Activated T-helper 1 cell treated with anti-CD3 and anti-CD28 coated beads, Interleukin-12 subunit alpha, Interleukin-12 subunit beta, Interleukin-2, Interleukin-4 antibody, amounts not matched to agents 30 ng/mL and 10 ng/mL and 1 ng/mL, durations not matched to agents 14 hours and 24 hours and 36 hours (primary cell): ENCODE data around the gene NCL. TPM values are rescaled to one million over a fixed set of nuclear protein-coding genes. Genes with fewer than 3 reads are reported as not detected.

Source experiments
- DNase-seq: peaks from one replicate; pipeline ENCODE4 v3.0.0; 2021; ENCODE audit warnings: low spot score
- H3K27ac Mint-ChIP-seq: one replicate; pipeline ENCODE4 v1.8.0; 2021; ENCODE audit warnings: mild to moderate bottlenecking, mixed read lengths
- H3K27me3 Mint-ChIP-seq: one replicate; pipeline ENCODE4 v1.8.0; 2022; ENCODE audit warnings: mild to moderate bottlenecking, moderate library complexity, mixed read lengths; ENCODE audit not compliant: insufficient read depth
- H3K36me3 Mint-ChIP-seq: one replicate; pipeline ENCODE4 v1.8.0; 2021; ENCODE audit warnings: low read depth, mixed read lengths
- H3K4me1 Mint-ChIP-seq: one replicate; pipeline ENCODE4 v1.8.0; 2021; ENCODE audit warnings: low read depth, mixed read lengths
- H3K4me3 Mint-ChIP-seq: one replicate; pipeline ENCODE4 v1.8.0; 2021; ENCODE audit warnings: mild to moderate bottlenecking, moderate library complexity, mixed read lengths
- H3K9me3 Mint-ChIP-seq: one replicate; pipeline ENCODE4 v1.8.0; 2021; ENCODE audit warnings: mixed read lengths
- intact Hi-C: fragments of 100-400 bp; cut with micrococcal nuclease; formaldehyde crosslinking; loops from one replicate; pipeline ENCODE4 v1.15.1; 2024
- total RNA-seq: library from RNA; stranded (reverse); gene quantifications from 2 replicates; pipeline ENCODE4 v1.2.3, GENCODE V29; 2022

The NCL gene
- total RNA-seq, 1 donor from 2014 or later, result 1,388 TPM

DNA sequence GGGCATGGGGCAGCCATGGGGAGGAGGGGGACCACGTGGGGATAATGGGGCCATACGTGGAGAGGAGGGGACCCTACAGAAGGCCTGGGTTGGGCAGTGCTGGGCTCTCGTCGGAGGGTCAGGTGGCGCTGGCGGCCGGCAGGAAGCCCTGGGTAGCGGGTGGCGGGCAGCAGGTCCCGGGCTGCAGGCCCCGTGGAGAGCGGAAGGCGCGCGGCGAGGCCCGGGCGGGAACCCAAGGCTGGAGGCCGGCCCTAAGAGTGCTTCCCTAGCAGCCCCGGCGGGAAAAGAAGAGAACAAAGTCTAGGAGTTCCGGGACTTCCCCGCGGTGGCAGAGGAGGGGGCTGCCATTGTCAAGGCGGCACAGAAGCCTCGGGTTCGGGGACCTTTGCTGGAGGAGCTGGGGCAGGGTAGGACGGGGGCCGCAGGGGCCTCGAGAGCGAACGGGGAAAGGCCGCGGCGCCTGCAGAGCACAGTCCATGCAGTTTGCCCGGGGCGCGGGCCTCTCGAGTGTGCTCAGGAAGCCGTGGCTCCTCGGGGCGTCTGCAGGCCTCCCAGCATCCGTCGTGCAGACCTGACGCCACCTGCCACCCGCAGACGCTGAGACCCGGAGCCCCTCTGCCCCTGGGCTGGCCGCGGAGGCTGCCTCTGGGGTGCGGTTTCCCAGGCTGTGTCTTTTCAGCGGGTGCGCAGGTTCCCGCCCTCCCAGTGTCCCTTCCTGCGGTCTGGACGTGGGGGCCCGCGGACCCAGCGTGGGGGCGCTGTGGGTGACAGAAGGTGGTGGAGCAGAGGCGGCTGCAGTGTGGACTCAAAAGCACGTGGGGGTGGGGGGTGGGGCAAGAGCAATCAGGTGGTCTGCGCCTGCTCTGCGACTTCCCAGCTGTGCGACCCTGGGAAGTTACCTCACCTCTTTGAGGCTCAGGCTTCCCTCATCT lies 19.4 kb upstream of the NCL start:
- intact Hi-C loops, result loop anchor here (1.0 kb wide), 2 partner anchors 19 to 31 kb away; partner anchors contain the start of gene NCL
- Mint-ChIP-seq H3K4me3 (peak overlapping the region; percentile 77), H3K27me3 (peaks cover 2% of the 10 kb centered on the region), H3K9me3 (no peaks in the 10 kb centered on the region), H3K27ac (peak overlapping the region; percentile 86), H3K36me3 (peaks cover 1% of the 10 kb centered on the region), H3K4me1 (peaks cover 6% of the 10 kb centered on the region)
- peak; percentile 16 for DNase-seq

DNA sequence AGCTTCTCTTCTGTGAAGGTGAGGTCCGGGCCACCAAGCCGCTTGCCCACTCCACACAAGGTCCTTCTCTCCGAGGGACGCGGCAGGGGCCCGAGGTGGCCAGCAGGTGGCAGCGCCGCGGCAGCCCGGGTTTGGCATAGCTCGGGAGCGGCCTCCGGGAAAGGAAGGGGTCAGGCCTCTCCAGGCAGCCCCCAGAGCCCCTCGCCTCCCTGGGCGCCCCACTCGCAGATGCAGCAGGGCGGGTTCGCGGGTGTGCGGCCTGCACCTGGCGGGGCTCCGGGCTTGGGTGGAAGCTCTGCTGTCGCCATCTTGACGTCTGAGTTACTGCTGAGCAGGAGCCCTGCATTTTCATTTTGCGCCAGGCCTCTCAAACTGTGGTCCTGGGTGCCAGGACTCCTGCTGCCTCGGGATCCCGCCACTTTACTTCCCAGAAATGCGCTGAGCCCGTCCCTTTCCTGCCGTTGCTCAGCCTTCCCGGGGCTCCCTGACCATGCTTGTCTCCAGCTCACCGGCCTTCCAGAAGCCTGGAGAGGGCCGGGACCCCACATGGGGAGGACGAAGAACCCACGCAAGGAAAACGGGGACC lies 18.6 kb upstream of the NCL start:
- Mint-ChIP-seq H3K27ac (peak overlapping the region; percentile 86), H3K27me3 (peaks cover 2% of the 10 kb centered on the region), H3K4me3 (peak overlapping the region; percentile 77), H3K36me3 (peaks cover 1% of the 10 kb centered on the region), H3K4me1 (peaks cover 6% of the 10 kb centered on the region), H3K9me3 (no peaks in the 10 kb centered on the region)
- peak; percentile 66 for DNase-seq
- intact Hi-C loops, result loop anchor here (1.0 kb wide), 4 partner anchors 19 to 75 kb away; partner anchors contain the start of genes NCL and NMUR1

DNA sequence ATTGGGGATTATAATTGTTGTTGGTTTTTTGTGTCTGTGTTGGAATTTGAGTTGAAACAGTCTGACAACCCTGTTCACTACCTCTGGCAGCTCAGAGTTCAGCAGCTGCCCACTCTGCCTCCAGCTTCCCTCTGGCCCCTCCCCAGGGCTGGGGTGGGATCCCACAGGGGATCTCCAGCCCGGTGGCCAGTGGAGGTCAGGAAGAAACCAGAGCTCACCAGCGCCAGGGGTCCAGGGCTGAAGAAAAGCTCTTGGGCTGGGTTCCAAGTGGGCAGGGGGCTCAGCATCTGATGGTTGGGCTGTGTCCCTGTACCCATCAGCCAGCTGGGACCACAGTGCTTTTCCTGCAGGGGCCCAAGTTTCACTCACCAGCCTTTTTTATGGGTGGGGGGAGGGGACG lies 16.5 kb upstream of the NCL start:
- peak overlapping the region; percentile 32 for H3K4me3 Mint-ChIP-seq
- DNase-seq, result no peak
- H3K4me1 Mint-ChIP-seq, result peaks cover 6% of the 10 kb centered on the region
- H3K36me3 Mint-ChIP-seq, result no peaks in the 10 kb centered on the region
- H3K27me3 Mint-ChIP-seq, result no peaks in the 10 kb centered on the region
- intact Hi-C loops, result no loop called here
- no peaks in the 10 kb centered on the region for H3K9me3 Mint-ChIP-seq
- no peak overlapping the region for H3K27ac Mint-ChIP-seq

DNA sequence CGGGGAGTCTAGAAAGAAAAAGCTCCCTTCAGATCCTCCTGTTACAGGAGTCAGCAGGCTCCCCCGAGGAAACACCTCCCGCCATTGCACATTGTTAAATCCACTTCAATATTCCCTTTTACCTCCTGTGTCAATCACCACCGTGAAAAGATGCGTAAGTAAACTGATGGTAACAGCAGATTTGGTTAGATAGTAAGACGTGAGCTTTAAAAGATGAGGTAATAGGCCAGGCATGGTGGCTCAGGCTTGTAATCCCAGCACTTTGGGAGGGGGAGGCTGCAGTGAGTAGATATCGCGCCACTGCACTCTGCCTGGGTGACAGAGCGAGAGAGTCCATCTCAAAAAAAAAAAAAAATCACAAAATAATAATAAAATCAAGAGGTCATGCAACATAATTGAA lies 15.2 kb upstream of the NCL start:
- peaks cover 6% of the 10 kb centered on the region for H3K4me1 Mint-ChIP-seq
- intact Hi-C loops, result no loop called here
- H3K9me3 Mint-ChIP-seq, result no peaks in the 10 kb centered on the region
- no peak overlapping the region for H3K27ac Mint-ChIP-seq
- no peaks in the 10 kb centered on the region for H3K36me3 Mint-ChIP-seq
- no peak overlapping the region for H3K4me3 Mint-ChIP-seq
- no peak for DNase-seq
- no peaks in the 10 kb centered on the region for H3K27me3 Mint-ChIP-seq

DNA sequence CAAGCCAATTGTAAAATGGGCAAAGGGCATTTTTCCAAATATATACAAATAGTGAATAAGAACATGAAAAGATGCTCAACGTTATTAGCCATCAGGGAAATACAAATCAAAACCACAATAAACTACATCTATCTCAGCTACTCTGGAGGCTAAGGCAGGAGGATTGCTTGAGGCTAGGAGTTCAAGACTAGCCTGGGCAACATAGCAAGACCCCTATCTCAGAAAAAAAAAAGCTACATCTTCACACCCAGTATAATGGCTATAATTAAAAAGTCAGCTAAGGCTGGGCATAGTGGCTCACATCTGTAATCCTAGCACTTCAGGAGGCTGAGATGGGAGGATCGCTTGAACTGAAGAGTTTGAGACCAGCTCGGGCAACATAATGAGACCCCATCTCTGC lies 12.6 kb upstream of the NCL start:
- intact Hi-C loops, result no loop called here
- Mint-ChIP-seq H3K27me3 (no peaks in the 10 kb centered on the region), H3K4me1 (peaks cover 12% of the 10 kb centered on the region), H3K9me3 (no peaks in the 10 kb centered on the region), H3K4me3 (no peak overlapping the region), H3K27ac (no peak overlapping the region), H3K36me3 (no peaks in the 10 kb centered on the region)
- no peak for DNase-seq

DNA sequence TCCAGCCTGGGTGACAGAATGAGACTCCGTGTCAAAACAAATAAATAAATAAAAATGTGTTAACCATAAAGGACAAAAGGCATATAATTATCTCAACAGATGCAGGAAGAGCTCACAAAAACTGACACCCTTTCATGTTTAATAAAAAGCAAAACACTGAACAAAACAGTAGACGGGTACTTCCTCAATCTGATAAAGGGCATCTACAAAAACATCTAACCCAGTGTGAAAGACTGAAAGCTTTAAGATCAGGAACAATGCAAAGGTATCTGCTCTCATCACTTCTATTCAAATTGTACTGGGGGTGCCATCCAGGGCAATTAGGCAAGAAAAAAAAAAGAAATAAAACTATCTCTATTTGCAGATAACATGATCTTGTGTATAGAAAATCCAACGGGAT lies 11.7 kb upstream of the NCL start:
- Mint-ChIP-seq H3K27me3 (no peaks in the 10 kb centered on the region), H3K4me3 (no peak overlapping the region), H3K4me1 (peaks cover 8% of the 10 kb centered on the region), H3K27ac (no peak overlapping the region), H3K36me3 (no peaks in the 10 kb centered on the region), H3K9me3 (no peaks in the 10 kb centered on the region)
- DNase-seq, result no peak
- intact Hi-C loops, result no loop called here

DNA sequence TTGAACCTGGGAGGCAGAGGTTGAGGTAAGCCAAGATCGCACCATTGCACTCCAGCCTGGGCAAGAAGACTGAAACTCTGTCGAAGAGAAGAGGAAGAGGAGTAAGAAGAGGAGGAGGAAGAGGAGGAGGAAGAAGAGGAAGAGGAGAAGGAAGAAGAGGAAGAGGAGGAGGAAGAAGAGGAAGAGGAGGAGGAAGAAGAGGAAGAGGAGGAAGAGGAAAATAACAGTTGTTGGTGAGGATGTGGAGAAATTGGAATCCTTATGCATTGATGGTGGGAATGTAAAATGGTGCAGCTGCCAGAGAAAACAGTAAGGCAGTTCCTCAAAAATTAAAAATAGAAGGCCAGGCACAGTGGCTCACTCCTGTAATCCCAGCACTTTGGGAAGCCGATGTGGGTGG lies 8.5 kb upstream of the NCL start:
- Mint-ChIP-seq H3K27ac (no peak overlapping the region), H3K4me1 (peaks cover 18% of the 10 kb centered on the region), H3K36me3 (no peaks in the 10 kb centered on the region), H3K4me3 (no peak overlapping the region), H3K27me3 (peaks cover 4% of the 10 kb centered on the region), H3K9me3 (no peaks in the 10 kb centered on the region)
- intact Hi-C loops, result no loop called here
- DNase-seq, result no peak

DNA sequence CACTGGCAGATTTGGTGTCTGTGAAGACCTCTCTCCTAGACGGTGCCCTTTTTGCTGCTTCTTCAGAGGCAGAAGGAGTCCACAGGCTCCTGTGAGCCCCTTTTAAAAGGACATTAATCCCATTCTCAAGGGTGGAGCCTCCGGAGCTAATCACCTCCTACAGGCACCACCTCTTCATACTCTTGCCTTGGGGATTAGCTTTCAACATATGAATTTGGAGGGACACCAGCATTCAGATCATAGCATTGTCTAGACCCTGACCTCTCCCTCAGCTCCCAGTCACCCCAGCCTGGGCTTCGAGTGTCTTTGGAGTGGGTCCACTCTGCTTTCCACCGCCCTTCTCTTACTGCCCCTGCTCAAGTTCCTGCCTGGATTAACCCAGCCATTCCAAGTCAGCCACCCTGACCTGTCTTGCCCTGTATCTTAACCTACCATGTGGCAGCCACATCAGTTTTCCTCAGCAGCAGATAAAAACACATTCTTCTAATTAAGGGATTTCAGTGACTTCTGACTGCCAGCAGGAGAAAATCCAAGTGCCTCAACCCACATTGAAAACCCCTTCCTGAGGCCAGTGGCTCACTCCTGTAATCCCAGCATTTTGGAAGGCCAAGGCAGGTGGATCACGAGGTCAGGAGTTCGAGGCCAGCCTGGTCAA lies 6.1 kb upstream of the NCL start:
- intact Hi-C loops, result no loop called here
- Mint-ChIP-seq H3K27me3 (peaks cover 4% of the 10 kb centered on the region), H3K4me3 (no peak overlapping the region), H3K36me3 (no peaks in the 10 kb centered on the region), H3K27ac (no peak overlapping the region), H3K9me3 (no peaks in the 10 kb centered on the region), H3K4me1 (peaks cover 18% of the 10 kb centered on the region)
- no peak for DNase-seq

DNA sequence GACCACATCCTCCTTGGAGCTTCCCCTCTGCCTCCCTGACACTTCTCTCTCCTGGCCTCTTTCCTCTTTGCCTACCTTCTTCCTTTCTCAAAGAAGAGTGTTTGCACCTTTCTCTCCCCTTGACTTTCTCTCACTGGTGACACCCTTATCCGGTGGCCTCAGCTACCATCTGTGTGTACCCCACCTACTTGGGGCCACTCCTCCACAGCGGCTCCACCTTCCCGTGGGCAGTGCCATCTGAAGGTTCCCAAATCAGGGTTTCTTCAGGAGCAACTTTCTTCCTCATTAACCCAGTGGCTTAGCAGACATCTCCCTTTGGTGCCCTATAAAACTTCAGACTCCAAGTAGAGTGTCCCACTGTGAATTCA lies 5.3 kb upstream of the NCL start:
- no peaks in the 10 kb centered on the region for H3K9me3 Mint-ChIP-seq
- peaks cover 18% of the 10 kb centered on the region for H3K4me1 Mint-ChIP-seq
- H3K4me3 Mint-ChIP-seq, result no peak overlapping the region
- H3K27ac Mint-ChIP-seq, result no peak overlapping the region
- H3K27me3 Mint-ChIP-seq, result peaks cover 4% of the 10 kb centered on the region
- DNase-seq, result no peak
- H3K36me3 Mint-ChIP-seq, result no peaks in the 10 kb centered on the region
- intact Hi-C loops, result loop anchor here (10.0 kb wide), 2 partner anchors 495 to 1545 kb away; partner anchors contain the start of genes DIS3L2, FBXO36 and TRIP12

DNA sequence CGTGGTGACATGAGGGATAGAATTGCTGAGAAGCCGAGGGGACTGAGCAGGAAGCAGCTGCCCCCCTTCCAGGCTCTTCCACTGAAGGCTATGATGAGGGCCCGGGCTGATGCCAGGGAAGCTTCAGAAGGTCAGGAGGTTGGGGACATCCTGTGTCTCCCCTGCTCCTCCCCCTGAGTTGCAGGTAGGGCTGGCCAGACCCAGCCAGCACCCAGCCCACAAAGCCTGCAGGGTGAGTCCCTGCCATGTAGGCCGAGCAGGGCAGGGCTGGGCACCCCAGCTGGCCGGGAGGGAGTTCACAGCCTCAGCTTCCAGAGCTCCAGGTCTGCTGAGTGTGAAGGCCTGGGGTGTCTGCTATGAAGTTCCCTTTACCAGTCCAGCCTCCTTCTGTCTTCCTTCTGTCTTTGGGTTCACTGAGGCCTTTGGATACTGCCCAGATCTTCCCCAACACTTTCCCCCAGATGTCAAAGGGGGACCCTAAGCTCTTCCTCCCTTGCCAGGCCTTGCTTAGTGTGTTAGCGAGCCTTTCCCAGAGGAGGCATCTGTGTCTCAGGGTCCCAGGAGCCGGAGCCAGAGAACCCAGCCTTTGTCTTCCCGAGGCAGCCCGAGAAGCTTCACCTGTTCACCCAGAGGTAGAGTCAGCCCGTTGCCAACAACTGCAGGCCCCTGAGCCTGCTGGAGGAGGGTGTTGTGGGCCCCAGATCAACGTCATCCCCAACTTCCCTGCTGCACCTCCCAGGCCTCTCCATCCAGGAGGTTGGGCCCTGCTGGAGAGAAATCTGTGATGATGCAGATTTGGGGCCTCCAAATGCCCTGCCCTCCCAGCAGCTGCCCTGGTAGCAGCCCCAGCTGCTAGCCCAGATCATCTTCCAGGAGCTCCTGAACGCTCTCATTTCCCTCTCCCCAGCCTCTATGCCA lies 3.6 kb upstream of the NCL start:
- H3K4me3 Mint-ChIP-seq, result no peak overlapping the region
- no peak for DNase-seq
- H3K27ac Mint-ChIP-seq, result peak overlapping the region; percentile 52
- intact Hi-C loops, result loop anchor here (10.0 kb wide), 2 partner anchors 497 to 1543 kb away; partner anchors contain the start of genes DIS3L2, FBXO36 and TRIP12
- peaks cover 10% of the 10 kb centered on the region for H3K36me3 Mint-ChIP-seq
- peaks cover 25% of the 10 kb centered on the region for H3K4me1 Mint-ChIP-seq
- H3K9me3 Mint-ChIP-seq, result no peaks in the 10 kb centered on the region
- H3K27me3 Mint-ChIP-seq, result peaks cover 4% of the 10 kb centered on the region

DNA sequence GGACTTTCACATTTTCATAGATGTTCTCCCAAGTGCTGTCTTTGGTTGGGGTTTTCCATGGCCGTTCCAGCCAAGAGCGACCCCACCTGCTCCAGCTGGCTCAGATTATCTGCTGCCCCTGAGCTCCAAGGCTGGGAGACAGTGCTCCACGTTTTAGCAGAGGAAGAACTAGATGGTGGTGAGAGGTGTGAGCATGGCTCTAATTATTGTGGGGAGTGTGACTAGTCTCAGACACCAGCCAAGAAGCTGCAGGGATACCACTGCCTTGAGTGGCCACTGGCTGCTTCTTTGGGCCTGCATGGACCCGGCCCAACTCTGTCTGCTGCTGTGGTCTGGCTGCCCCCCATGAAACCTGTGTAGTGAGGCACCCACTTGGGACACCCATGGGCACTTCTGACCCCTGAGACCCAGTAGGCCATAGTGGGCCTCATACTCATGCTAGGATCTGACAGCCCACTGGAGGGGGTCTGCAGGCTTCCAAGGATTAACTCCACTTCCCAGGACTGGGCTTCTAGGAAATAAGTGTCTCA lies 2.8 kb upstream of the NCL start:
- peaks cover 4% of the 10 kb centered on the region for H3K27me3 Mint-ChIP-seq
- no peak overlapping the region for H3K27ac Mint-ChIP-seq
- H3K4me1 Mint-ChIP-seq, result peaks cover 25% of the 10 kb centered on the region
- H3K36me3 Mint-ChIP-seq, result peaks cover 18% of the 10 kb centered on the region
- H3K9me3 Mint-ChIP-seq, result no peaks in the 10 kb centered on the region
- no peak for DNase-seq
- H3K4me3 Mint-ChIP-seq, result no peak overlapping the region
- intact Hi-C loops, result loop anchor here (10.0 kb wide), 2 partner anchors 498 to 1542 kb away; partner anchors contain the start of genes DIS3L2, FBXO36 and TRIP12
